Measurements from ENCODE around the gene SOAT2.
"Not testable (repeated sequence)": the region's sequence is repeated elsewhere in the genome, so short reads cannot be mapped to it uniquely, and the experiment has no call there.

SOAT2 gene

DNA sequence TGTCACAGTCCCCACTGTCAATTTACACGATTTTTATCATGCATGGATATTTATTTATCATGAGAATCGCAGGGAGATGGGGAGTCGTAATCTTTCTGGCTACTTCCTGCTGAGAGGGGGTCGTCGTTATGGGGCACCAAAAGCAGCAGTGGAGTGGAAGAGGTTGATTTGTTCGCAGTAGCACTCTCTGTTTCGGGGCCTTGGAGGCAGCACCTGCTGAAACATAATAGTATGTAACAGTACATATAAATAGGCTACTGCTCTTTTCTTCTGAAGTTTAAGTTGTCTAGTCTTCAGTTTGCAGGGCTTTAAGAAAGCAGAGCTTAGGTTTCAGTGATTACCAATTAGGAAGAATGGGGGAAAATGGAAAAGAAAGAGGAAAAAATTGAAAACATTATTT is 3.8 kb downstream of the SOAT2 start:
- DNase-seq: no peak

DNA sequence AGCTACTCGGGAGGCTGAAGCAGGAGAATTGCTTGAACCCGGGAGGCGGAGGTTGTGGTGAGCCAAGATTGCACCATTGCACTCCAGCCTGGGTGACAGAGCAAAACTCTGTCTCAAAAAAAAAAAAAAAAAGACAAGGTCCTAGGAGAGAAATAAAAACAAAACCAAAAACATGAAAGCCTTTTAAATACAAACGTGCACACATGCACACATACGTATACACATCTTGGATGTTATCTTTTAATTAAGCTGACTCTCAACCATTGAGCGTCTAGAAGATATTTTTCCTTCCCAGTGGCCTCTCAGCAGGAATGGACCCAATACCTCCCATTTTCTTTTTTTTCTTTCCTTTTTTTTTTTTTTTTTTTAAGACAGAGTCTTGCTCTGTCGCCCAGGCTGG is 9.1 kb downstream of the SOAT2 start:
- not testable (repeated sequence) for DNase-seq

DNA sequence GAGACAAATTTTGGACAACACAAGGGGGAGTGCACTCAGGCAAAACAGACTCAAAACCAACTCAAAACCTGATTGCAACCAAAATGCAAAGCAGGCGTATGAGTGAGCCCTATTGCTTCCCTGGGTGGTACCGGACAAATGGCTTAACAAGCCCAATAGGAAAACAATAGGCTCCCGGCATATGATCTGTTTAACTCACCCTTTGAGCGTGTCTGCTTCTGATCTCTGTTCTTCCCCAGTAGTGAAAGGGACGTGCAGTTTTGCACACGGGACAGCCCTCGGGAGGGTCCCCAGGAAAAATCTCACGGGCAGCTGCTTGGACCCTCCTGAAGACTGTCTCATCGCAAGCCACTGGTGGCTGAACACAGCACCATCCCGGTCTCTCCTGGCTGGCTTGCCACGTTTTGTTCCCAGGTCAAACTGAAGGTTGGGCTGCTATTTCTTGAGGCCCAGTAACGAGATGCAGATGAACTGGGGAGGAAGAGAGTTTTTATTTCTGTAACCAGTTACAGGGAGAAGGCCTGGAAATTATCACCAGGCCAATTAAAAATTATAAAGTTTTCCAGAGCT is 9.9 kb downstream of the SOAT2 start:
- DNase-seq: no peak

DNA sequence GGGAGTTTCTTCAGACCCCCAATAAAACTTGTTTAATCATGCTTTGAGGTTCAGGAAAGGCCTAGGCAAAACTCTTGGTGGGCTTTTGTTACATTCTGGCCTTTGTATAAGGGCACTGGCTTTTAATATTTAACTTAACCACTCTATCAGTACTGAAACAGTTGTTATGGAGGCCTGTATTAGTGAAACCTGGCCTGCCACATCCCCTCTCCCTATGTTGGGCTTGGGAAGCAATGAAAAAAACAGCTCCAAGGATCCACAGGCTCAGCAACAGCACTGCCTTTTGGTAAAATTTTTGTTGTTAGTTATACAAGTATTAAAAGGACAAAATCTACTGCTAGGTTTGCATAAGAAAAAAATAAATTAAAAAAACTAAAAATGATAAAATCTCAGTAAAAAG is 10.7 kb downstream of the SOAT2 start:
- DNase-seq: no peak

DNA sequence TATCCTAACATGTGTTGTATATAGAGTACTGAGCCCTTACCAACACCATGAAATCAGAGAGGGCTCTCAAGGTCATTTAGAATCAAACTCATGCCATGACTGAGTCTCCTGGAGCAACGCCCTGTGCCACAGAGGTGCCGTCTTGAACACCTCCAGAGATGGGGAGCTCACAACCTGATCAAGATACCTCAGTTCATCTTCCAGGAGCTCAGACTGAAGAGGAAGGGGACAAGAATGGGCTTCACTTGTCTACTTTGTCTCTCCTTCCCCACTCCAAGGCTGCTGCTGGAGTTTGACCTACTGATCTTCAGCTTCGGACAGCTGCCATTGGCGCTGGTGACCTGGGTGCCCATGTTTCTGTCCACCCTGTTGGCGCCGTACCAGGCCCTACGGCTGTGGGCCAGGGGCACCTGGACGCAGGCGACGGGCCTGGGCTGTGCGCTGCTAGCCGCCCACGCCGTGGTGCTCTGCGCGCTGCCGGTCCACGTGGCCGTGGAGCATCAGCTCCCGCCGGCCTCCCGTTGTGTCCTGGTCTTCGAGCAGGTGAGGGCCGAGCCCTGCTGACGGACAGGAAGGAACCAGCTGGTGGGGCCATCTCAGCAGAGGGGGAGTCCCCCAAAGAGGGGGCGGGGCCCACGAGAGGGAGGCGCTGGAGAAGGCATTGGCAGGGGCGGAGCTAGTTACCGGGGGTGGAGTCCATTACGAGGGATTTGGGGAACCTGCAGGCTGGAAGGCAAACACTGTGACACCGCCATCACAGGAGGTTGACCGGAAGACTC is 12.0 kb downstream of the SOAT2 start:
- DNase-seq: no peak

DNA sequence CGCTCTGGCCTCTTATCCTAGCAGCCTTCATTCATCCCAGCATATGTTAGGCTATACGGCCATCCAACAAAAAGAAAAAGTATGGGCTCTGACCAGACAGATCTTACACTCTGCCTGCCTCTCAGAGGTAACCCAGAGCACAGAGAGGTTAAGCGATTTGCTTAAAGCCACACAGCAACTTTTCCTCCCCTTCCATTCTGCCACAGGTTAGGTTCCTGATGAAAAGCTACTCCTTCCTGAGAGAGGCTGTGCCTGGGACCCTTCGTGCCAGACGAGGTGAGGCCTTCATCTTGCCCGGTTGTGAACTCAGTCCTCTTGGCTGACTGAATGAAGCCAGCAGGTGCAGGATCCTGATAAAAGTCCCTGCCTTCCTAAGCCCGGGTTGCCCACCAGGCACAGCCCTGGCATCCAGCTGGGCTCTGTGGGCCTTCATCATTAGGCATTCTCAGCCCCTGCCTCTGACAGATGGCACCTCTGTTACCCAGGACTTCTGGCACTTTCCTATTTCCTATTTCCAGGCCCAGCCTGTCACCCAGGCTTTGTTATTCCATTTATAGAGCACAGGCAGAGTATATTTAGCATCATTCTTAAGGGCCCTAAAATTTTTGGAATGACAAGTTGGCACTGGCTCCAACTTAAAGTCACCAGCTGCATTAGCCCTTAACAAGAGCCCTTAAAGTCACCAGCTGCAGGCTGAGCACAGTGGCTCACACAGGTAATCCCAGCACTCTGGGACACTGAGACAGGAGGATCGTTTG is 12.8 kb downstream of the SOAT2 start:
- DNase-seq: peak; percentile 36

DNA sequence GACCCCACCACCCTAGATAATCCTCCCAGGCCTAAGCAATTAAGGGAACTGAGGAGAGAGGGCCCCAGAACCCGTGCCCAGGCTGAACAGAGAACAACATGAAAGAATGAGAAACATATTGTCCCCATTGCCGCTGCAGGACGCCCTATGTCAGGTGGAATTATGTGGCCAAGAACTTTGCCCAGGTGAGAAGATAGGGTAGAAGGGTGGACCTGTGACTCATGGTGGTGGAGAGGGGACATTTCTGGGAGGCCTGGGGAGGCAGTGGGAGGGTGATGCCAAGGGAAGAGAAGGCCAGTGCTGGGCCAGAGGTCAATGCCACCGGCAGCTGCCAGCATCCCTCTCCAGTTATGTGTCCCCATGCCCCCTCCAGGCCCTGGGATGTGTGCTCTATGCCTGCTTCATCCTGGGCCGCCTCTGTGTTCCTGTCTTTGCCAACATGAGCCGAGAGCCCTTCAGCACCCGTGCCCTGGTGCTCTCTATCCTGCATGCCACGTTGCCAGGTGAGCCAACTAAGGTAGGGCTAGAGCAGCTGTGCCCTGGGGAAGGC is 15.5 kb downstream of the SOAT2 start:
- no peak for DNase-seq

DNA sequence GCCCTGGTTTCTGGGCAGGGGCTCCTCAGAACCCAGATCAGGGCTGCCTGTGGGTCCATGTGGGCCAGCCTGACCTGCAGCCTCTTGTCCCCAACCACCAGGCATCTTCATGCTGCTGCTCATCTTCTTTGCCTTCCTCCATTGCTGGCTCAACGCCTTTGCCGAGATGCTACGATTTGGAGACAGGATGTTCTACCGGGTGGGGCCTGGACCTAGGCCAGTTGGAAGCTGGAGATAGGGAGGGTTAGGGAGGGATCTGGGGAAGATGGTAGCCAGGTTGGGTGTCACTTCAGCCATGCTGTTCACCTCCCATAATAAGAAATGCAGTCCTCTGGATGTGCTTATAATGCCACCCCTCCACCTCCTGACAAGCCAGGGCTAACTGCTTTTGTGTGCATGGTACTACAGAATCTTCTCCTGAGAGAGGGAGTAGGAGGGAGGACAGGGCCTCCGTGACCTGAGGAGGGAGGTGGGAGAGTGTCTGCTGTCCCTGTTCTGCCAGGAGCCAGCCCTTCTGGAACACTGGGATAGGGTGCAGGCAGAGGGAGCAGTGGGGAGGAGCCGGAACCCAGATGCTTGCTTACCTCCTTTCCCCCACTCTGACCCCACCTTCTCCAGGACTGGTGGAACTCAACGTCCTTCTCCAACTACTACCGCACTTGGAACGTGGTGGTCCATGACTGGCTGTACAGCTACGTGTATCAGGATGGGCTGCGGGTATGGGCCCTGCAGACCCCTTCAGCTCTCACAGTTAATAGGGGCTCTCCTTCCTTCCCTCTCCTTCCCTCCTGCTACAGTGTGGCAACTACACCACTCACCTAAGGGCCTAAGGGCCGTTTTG is 17.6 kb downstream of the SOAT2 start:
- no peak for DNase-seq

DNA sequence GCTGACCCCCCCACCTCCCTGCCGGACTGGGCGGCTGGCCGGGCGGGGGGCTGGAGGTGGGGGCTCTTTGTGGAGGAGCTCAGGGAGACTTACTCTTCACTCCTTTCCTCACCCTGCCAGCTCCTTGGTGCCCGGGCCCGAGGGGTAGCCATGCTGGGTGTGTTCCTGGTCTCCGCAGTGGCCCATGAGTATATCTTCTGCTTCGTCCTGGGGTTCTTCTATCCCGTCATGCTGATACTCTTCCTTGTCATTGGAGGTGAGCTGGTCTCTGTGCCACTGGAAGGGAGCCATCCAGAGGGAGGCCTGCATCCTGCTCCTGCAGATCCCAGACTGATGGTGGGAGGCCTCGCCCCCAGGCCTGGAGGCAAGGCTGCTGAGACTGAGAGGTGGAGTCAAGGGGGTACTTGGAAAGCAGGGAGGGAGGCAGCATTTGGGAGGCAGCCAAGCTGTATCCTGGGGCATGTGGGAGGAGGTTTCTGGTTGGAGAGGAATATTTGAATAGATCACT is 19.7 kb downstream of the SOAT2 start:
- no peak for DNase-seq

DNA sequence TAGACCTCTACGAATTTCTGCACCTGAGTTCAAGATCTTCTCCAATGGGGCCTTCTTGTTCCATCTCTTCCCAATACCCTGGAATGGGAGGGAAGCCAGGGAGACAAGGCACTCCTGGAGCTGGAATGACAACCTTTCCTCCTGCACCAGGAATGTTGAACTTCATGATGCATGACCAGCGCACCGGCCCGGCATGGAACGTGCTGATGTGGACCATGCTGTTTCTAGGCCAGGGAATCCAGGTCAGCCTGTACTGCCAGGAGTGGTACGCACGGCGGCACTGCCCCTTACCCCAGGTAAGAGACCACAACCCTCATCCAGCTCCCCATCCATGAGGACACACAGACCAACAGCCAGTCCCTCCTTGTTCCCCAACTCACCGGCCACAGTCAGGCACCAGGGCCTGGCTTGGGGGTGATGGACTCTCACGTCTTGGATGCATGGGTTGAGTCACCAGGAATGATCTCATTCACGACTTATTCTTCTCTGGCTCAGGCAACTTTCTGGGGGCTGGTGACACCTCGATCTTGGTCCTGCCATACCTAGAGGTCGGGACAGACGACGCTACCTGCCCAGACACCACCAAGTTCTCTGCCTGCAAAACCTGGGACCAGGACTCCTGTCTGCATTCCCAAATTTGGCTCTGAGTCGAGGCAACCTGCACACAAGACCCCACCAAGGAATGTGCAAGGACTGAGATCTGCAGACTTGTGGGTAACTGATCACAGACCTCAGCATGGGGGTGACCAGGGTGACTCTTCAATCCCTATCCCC is 20.5 kb downstream of the SOAT2 start:
- no peak for DNase-seq

DNA sequence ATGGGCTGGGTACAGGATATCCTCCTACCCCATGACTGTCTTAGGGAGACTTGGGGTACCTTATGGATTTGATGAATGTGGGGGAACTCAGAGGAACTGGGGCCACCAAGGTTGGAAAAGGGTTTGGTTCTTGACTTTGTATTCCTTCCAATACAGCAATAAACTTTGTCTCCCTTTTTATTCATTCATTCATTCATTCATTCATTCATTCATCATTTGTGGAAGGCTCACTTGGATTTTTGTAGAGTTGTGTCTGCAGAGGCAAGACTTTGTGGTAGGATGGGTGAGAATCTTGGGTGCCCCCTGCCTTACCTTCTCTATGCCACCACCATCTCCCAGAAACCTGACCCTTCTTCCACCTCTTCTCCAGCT is 21.1 kb downstream of the SOAT2 start:
- no peak for DNase-seq

DNA sequence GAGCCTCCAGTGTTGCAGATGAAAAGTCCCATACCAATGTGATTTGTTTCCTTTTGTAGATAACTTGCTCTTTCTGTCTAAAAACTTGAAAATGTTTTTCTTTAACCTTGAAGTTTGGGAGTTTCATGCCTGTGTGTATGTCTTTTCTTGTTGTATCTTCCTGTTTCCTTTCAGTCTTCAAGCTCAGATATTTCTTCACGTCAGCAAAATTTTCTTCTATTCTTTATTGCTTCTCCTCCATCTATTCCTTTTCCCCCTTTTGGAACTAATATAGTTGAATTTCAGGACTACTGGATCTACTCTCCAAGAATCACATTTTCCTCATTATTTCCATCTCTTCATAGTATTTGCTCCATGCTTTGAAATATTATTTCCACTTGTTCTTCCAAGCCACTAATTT is 23.9 kb downstream of the SOAT2 start:
- DNase-seq: no peak

DNA sequence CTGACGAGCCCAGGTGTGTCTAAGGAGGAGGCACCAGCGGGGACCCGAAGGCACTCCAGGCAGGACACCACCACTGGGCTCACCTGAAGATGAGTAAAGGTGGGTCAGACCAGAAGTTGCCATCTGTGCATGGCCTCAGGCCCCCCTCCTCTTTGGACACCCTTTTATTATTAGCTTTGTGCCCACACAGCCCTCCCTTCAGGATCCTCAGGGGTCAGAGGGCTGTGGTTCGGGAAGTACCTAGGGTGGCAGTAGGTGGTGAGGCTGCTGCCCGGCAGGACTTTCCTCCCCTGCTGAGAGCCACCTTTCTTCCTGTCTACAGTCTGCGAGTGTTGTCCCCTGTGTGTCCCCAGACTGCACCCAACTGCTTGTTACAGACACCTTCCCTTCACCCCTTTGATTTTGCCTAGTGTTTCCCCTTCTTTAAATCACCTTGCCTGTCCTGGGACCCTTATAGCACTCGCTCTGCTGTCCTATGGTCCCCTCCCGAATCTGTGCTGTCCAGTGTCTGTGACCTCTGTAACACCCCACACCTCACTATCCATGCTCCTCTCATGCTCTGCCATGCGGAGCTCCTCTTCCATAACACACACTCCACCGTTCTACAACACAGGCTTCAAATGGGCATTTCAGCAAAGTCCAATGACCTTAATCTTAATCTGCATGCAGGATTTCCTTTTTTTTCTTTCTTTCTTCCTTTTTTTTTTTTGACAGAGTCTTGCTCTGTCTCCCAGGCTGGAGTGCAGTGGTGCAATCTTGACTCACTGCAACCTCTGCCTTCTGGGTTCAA is 25.7 kb downstream of the SOAT2 start:
- no peak for DNase-seq

DNA sequence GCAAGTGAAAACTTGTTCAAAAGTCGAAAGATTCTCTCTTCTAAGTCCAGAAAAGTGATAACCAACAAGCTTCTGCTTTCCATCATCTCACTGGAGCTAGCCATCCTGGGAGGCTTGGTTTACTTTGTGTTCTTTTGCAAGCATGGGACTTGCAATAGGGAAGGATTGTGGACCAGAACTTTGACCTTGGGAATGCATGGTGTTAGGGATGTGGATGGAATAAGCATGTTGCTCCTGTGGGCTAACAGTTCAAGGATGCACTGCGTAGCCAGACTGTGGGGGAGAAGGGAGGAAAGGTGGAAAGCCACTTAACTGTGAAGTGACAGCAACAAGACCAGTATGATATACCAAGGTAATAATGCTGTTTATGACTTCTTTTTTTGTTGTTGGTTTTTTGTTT is 28.6 kb downstream of the SOAT2 start:
- no peak for DNase-seq

DNA sequence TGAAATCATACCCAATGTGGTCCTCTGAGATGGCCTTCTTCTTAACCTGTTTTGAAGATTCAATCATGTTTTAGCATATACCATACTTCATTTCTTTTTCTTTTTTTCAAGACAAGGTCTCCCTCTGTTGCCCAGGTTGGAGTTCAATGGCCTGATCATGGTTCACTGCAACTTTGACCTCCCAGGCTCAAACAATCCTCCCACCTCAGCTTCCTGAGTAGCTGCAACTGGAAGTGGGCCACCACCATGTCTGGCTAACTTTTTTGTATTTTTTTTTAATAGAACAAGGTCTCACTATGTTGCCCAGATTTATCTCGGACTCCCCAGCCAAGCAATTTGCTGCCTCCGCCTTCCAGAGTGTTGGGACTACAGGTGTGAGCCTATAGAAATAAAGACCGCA is 30.4 kb downstream of the SOAT2 start:
- no peak for DNase-seq

DNA sequence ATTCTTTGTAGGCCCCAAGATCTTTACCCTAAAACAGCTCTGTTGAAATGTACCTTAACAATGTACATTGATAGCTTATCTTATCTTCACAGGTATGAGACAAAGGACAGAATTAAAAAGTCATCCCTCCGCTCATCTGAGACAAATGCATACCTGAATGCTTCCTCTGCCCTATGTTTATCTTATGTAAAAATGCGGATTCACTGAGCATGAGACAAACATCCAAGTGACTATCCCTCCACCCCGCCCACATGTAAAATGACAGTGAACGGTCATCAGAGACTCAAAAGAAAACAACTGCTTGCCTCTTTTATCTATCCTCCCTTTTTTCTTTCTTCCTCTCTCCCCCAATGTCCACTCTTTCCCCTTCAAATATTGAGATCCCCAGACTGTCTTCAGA is 40.1 kb downstream of the SOAT2 start:
- no peak for DNase-seq

DNA sequence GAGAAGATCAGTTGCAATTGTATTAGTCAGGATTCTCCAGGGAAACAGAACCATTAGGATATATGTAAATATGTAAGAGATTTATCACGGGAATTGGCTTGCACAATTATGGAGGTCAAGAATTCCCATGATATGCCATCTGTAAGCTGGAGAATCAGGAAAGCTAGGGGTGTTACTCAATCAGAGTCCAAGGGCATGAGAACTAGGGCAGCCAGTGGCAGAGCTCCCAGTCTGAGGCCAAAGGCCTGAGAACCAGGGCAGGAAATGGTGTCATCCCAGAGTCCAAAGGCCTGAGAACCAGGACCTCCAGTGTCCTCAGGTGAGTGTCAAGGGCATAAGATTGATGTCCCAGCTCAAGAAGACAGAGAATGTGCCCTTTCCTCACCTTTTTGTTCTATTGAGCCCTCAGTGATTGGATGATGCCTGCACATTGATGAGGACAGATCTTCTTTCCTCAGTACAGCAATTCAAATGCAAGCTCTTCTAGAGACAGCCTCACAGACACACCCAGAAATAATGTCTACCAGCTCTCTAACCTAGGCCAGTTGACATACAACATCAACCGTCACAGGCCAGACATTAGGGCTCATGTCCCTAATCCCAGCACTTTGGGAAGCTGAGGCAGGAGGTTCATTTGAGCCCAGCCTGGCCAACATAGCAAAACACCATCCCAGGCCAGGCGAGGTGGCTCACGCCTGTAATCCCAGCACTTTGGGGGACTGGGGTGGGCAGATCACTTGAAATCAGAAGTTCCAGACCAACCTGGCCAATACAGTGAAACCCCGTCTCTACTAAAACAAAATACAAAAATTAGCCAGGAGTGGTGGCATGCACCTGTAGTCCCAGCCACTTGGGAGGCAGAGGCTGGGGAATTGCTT is 42.3 kb downstream of the SOAT2 start:
- DNase-seq: no peak

DNA sequence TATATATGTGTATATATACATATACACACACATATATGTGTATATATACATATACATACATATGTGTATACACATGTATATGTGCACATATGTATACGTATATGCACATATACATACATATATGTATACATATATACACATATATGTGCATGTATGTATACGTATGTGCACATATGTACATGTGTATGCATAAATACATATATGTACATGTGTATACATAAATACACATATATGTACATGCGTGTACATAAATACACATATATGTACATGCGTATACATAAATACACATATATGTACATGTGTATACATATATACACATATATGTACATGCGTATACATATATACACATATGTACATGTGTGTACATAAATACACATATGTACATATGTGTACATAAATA is 43.9 kb downstream of the SOAT2 start:
- DNase-seq: no peak

DNA sequence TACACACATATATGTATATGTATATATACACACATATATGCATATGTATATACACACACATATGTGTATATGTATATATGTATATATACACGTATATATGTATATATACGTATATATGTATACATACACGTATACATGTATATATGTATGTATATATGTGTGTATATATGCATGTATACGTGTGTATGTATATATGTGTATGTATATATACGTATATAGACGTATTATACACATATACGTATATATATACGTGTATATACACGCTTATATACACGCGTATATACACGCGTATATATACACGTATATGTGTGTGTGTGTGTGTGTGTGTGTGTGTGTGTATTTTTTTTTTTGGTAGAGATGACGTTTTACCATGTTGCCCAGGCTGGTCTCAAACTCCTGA is 44.4 kb downstream of the SOAT2 start:
- DNase-seq: no peak

DNA sequence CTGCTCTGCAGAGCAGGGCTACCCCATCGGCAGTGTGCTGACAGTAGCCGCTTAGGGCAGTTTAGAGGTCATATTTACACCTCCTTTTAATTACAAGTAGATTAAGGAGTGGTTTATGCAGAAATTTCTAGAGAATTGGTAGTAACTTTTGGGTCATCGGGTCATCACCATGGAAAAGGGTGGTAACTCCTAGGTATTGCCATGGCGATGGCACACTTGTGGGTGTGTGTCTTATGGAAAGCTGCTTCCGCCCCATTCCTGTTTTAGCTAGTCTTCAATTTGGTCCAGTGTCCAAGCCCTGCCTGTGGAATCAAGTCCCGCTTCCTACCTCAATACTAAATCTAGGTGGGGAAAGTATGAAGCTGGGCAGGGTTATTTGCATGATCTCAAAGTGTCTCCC is 47.8 kb downstream of the SOAT2 start:
- DNase-seq: no peak
